Measurements from ENCODE around the gene SPATA2L. TPM values are rescaled to one million over a fixed set of nuclear protein-coding genes. Genes with fewer than 3 reads are reported as not detected.

SPATA2L gene
- total and polyA plus RNA-seq, 8 donors, result 9.7 to 41.4 (median 12.8) TPM; not detected in 1

GRCh38 chr16:89720813-89721545 lies 19.5 kb upstream of the SPATA2L start, which contains the start of the genes VPS9D1 and ZNF276:
TSS of gene VPS9D1 (minus strand) at chr16:89720898. CDS start at chr16:89720861, 37 bp downstream.
TSS of gene ZNF276 (plus strand) at chr16:89721537. CDS start at chr16:89721641, 104 bp downstream.
- Histone ChIP-seq H3K4me1 (peaks cover 30 to 67% (median 52%) of the 10 kb centered on the region in 4 donors), H3K27me3 (no peaks in the 10 kb centered on the region), H3K9me3 (no peaks in the 10 kb centered on the region), H3K27ac (peak within 1 kb of the TSS; percentile 92 to 99 (median 96)), H3K36me3 (peaks cover 10 to 41% (median 39%) of the 10 kb centered on the region in 4 donors), H3K4me3 (peak within 1 kb of the TSS; percentile 66 to 91 (median 78))
- TF ChIP-seq POLR2A (IDR thresholded peaks at IDR 0.05) (no peak), POLR2AphosphoS5 (IDR thresholded peaks at IDR 0.05) (peak; percentile 25 to 74 (median 57))
- TF ChIP-seq, protein P1, sequence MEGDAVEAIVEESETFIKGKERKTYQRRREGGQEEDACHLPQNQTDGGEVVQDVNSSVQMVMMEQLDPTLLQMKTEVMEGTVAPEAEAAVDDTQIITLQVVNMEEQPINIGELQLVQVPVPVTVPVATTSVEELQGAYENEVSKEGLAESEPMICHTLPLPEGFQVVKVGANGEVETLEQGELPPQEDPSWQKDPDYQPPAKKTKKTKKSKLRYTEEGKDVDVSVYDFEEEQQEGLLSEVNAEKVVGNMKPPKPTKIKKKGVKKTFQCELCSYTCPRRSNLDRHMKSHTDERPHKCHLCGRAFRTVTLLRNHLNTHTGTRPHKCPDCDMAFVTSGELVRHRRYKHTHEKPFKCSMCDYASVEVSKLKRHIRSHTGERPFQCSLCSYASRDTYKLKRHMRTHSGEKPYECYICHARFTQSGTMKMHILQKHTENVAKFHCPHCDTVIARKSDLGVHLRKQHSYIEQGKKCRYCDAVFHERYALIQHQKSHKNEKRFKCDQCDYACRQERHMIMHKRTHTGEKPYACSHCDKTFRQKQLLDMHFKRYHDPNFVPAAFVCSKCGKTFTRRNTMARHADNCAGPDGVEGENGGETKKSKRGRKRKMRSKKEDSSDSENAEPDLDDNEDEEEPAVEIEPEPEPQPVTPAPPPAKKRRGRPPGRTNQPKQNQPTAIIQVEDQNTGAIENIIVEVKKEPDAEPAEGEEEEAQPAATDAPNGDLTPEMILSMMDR (IDR thresholded peaks at IDR 0.05), result no peak
- 0 to 1% (median 0%) methylated on average over 13 to 103 of the region's 103 CpGs for WGBS, 5 donors
- intact Hi-C loops (cut with DNase I; ENCODE audit: low total_unique reads), result no loop called here
- DNase-seq, result peak; percentile 86 to 95

DNA sequence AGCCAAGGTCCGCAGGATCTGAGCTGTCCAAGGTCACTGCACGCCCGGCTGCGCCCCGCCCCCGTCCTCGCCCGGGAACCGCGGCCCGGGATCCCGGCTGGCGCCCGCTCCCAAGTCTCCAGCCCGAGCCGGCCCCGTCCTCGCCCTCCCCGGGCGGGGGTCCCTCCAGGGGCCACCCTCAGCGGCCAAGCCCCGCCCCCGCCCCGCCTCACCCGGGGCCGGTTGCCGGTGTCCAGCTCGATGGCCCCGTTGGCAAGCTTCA lies 19.0 kb upstream of the SPATA2L start:
- Histone ChIP-seq H3K27ac (peak overlapping the region; percentile 92 to 99 (median 96)), H3K9me3 (no peaks in the 10 kb centered on the region), H3K36me3 (peaks cover 10 to 40% (median 35%) of the 10 kb centered on the region in 4 donors), H3K4me3 (peak overlapping the region; percentile 66 to 91 (median 78)), H3K27me3 (no peaks in the 10 kb centered on the region), H3K4me1 (peaks cover 30 to 62% (median 50%) of the 10 kb centered on the region in 4 donors)
- peak in 1 of 2 donors; percentile 52 for DNase-seq
- TF ChIP-seq, protein P1 (IDR thresholded peaks at IDR 0.05), result no peak
- TF ChIP-seq EP300 (IDR thresholded peaks at IDR 0.05), result no peak
- TF ChIP-seq POLR2A (IDR thresholded peaks at IDR 0.05), result no peak
- TF ChIP-seq POLR2AphosphoS5 (IDR thresholded peaks at IDR 0.05), result no peak
- 0 to 1% (median 0%) methylated on average over 23 to 29 of the region's 29 CpGs; no CpG with 5 or more reads in 1 of the 5 donors for WGBS, 5 donors
- intact Hi-C loops (cut with DNase I; ENCODE audit: low total_unique reads), result no loop called here

DNA sequence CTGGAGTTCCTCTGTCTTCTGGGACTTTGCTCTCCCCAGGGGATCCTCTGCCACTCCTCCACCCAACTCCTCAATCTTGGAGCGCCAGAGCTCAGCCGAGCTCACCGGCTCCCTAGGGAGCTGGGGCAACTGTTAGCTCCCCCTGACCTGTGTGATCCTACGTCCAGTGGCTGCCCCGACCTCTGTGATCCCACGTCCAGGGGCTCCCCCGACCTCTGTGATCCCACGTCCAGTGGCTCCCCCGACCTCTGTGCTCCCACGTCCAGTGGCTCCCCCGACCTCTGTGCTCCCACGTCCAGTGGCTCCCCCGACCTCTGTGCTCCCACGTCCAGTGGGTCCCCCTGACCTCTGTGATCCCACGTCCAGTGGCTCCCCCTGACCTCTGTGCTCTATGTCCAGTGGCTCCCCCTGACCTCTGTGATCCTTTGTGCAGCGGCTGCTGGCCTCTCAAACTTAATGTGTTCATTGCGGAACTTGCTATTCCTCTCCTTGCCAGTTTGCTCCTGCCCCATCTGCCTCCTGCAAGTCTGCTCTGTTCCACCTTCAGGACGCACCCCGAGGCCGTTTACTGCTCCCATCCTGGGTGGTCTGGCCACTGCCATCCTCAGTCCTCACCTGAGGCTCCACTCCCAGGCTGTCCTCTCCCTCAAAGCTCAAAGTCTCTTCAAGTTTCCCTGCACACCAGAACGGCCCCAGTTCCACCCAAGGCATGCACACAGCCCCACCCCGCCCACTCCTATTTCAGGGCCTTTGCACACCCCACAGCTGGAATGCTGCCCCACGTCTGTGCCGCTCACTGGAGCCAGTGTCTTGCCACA lies 16.4 kb upstream of the SPATA2L start:
- 82 to 85% (median 83%) methylated on average over 21 to 24 of the region's 24 CpGs for WGBS, 5 donors
- no peak for DNase-seq
- Histone ChIP-seq H3K27me3 (peaks cover 0 to under 1% (median 0%) of the 10 kb centered on the region in 3 donors), H3K27ac (no peak overlapping the region), H3K36me3 (peaks cover 0 to 15% (median 9%) of the 10 kb centered on the region in 4 donors), H3K4me1 (peaks cover 19 to 40% (median 33%) of the 10 kb centered on the region in 4 donors), H3K4me3 (no peak overlapping the region), H3K9me3 (no peaks in the 10 kb centered on the region)
- intact Hi-C loops (cut with DNase I; ENCODE audit: low total_unique reads), result no loop called here
- TF ChIP-seq EP300 (IDR thresholded peaks at IDR 0.05) (no peak), POLR2AphosphoS5 (IDR thresholded peaks at IDR 0.05) (no peak), POLR2A (IDR thresholded peaks at IDR 0.05) (no peak)
- TF ChIP-seq, protein P1 (IDR thresholded peaks at IDR 0.05), result no peak

GRCh38 chr16:89716916-89717687 lies 15.6 kb upstream of the SPATA2L start:
- H3K27ac ChIP-seq, result no peak overlapping the region
- WGBS, 5 donors, result 87 to 91% (median 88%) methylated on average over 24 to 29 of the region's 29 CpGs
- H3K9me3 ChIP-seq, result no peaks in the 10 kb centered on the region
- no peak for TF ChIP-seq POLR2AphosphoS5 (IDR thresholded peaks at IDR 0.05)
- TF ChIP-seq, protein P1 (IDR thresholded peaks at IDR 0.05), result no peak
- no peak for TF ChIP-seq EP300 (IDR thresholded peaks at IDR 0.05)
- TF ChIP-seq POLR2A (IDR thresholded peaks at IDR 0.05), result no peak
- peaks cover 0 to 9% (median 5%) of the 10 kb centered on the region in 3 donors for H3K27me3 ChIP-seq
- no peak for DNase-seq
- no peak overlapping the region for H3K4me3 ChIP-seq
- peaks cover 16 to 39% (median 32%) of the 10 kb centered on the region in 4 donors for H3K4me1 ChIP-seq
- intact Hi-C loops (cut with DNase I; ENCODE audit: low total_unique reads), result no loop called here
- peaks cover 0 to 11% (median 5%) of the 10 kb centered on the region in 4 donors for H3K36me3 ChIP-seq

Data from stomach (tissue), 9 donors.